Prostate gland (tissue), 2 donors: ENCODE results near the gene ZNF609. TPM values are rescaled to one million over a fixed set of nuclear protein-coding genes. Genes with fewer than 3 reads are reported as not detected.

ENCODE experiments used
- DNase-seq: peaks from one replicate; pipeline ENCODE4 v3.0.0-alpha.2; 2019; ENCODE audit warnings: low spot score
- H3K27ac ChIP-seq, 2 donors: fragments of 200-600 bp; sonication (generic); 2 replicates each; pipeline ENCODE4 v1.5.1; 2017 to 2019
- H3K27me3 ChIP-seq: fragments of 200-600 bp; sonication (generic); replicated peaks from 2 replicates; pipeline ENCODE4 v1.5.1; 2019; ENCODE audit not compliant: insufficient read depth
- H3K36me3 ChIP-seq, 2 donors: fragments of 200-600 bp; sonication (generic); 1 replicate in 1 of 2; 2 replicates in 1 of 2; pipeline versions ENCODE4 v1.5.1 to v1.8.1; 2017 to 2019
- H3K4me1 ChIP-seq: fragments of 200-600 bp; sonication (generic); replicated peaks from 2 replicates; pipeline ENCODE4 v1.5.1; 2019
- H3K4me3 ChIP-seq, 2 donors: fragments of 200-600 bp; sonication (generic); 2 replicates each; pipeline ENCODE4 v1.5.1; 2017 to 2019
- H3K9me3 ChIP-seq: fragments of 200-600 bp; sonication (generic); 2 replicates; pipeline ENCODE4 v1.5.1; 2017
- CTCF ChIP-seq, 4 experiments: fragments of 200-600 bp in 2 of 4; fragments of 450-650 bp in 2 of 4; sonication (generic) in 2 of 4; IDR thresholded peaks; 1 replicate in 3 of 4; 2 replicates in 1 of 4; pipeline ENCODE4 v1.5.1; 2016 to 2019; ENCODE audit warnings: antibody characterized with exemption in 4 of 4, mild to moderate bottlenecking in 2 of 4, moderate library complexity in 2 of 4
- POLR2A ChIP-seq: fragments of 450-650 bp; IDR thresholded peaks from one replicate; pipeline ENCODE4 v1.6.1; 2016; ENCODE audit warnings: antibody characterized with exemption, mild to moderate bottlenecking
- POLR2AphosphoS5 ChIP-seq: sonication (generic); formaldehyde crosslinking; IDR thresholded peaks from one replicate; pipeline ENCODE4 v1.6.1; 2017; ENCODE audit warnings: antibody characterized with exemption
- WGBS: methylation state at CpG from one replicate; pipeline ENCODE4 v1.1.5; 2018; 5-methylcytosine and 5-hydroxymethylcytosine counted together
- intact Hi-C: fragments of 100-400 bp; cut with DNase I; formaldehyde crosslinking; loops from one replicate; pipeline ENCODE4 v1.14.2; 2022
- total RNA-seq, 2 donors: library from RNA; depleted of rRNA; stranded (reverse); fragments of >200 nt; gene quantifications; one replicate each; pipeline ENCODE4 v1.1.0, GENCODE V29; 2016

The ZNF609 gene
- total RNA-seq, 2 donors from 2014 or later = 29.1 to 45.7 TPM

DNA sequence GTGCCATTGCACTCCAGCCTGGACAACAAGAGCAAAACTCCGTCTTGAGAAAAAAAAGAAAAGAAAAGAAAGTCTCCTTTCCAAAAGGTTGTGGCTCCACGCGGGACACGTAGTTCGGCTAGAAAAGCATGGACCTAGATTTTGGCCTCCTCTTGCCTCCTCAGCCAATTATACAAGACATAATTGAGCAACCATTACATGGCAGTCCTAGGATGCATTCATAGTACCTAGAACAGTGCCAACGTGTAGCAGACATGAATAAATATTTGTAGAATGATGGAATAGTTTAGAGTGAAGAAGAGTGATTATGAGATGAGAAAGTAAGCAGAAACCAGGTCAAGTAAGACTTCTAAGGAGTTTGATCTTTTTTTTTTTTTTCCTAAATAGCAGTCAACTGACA lies 112.5 kb downstream of the ZNF609 start:
- Histone ChIP-seq H3K4me3 (no peak overlapping the region), H3K9me3 (no peaks in the 10 kb centered on the region), H3K27ac (no peak overlapping the region), H3K27me3 (no peaks in the 10 kb centered on the region), H3K4me1 (peaks cover 6% of the 10 kb centered on the region), H3K36me3 (no peaks in the 10 kb centered on the region)
- WGBS = 83% methylated on average over 6 of the region's 6 CpGs
- no peak for DNase-seq
- intact Hi-C loops = no loop called here
- TF ChIP-seq POLR2AphosphoS5 (no peak), POLR2A (no peak), CTCF (IDR thresholded peaks at IDR 0.05) (no peak)

- Histone ChIP-seq H3K4me1 (no peaks in the 10 kb centered on the region), H3K9me3 (no peaks in the 10 kb centered on the region), H3K4me3 (no peak overlapping the region), H3K27me3 (no peaks in the 10 kb centered on the region), H3K36me3 (no peaks in the 10 kb centered on the region), H3K27ac (no peak overlapping the region)
- DNase-seq = no peak
- intact Hi-C loops = no loop called here
- TF ChIP-seq POLR2AphosphoS5 = no peak
- no peak for TF ChIP-seq CTCF (IDR thresholded peaks at IDR 0.05)
- no peak for TF ChIP-seq POLR2A
- 46% methylated on average over 1 of the region's 1 CpG for WGBS
Observed at GRCh38 chr15:64574301-64575017, 114.1 kb downstream of the ZNF609 start.

GRCh38 chr15:64580696-64581407 lies 120.5 kb downstream of the ZNF609 start:
- intact Hi-C loops = no loop called here
- Histone ChIP-seq H3K4me3 (no peak overlapping the region), H3K36me3 (no peaks in the 10 kb centered on the region), H3K27me3 (no peaks in the 10 kb centered on the region), H3K4me1 (no peaks in the 10 kb centered on the region), H3K27ac (no peak overlapping the region), H3K9me3 (no peaks in the 10 kb centered on the region)
- TF ChIP-seq POLR2AphosphoS5 = no peak
- no peak for TF ChIP-seq POLR2A
- no peak for TF ChIP-seq CTCF (IDR thresholded peaks at IDR 0.05)
- no peak for DNase-seq
- WGBS = 95% methylated on average over 9 of the region's 9 CpGs

GRCh38 chr15:64581408-64581761 lies 121.0 kb downstream of the ZNF609 start:
- H3K4me3 ChIP-seq = no peak overlapping the region
- 94% methylated on average over 2 of the region's 2 CpGs for WGBS
- no peak for DNase-seq
- intact Hi-C loops = no loop called here
- no peaks in the 10 kb centered on the region for H3K4me1 ChIP-seq
- no peak for TF ChIP-seq POLR2A
- TF ChIP-seq POLR2AphosphoS5 = no peak
- H3K27me3 ChIP-seq = no peaks in the 10 kb centered on the region
- no peaks in the 10 kb centered on the region for H3K36me3 ChIP-seq
- H3K27ac ChIP-seq = no peak overlapping the region
- H3K9me3 ChIP-seq = no peaks in the 10 kb centered on the region

DNA sequence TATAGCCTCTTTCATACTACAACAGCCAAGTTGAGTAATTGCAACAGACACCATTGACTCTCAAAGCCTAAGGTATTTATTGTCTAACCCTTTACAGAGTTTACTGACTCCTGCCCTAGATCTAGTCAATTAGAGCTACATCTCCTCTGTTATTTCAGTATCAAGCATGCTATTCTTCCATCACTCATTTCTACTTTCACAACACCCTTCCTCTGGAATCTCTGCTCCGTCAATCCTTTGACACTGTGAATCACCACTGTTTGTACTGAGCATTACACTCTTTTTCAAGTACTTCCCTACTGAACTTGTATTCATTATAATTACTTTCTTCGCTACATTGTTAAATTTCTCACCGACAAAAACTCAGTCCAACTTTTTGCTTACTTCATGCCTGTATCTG lies 121.8 kb downstream of the ZNF609 start:
- H3K4me3 ChIP-seq = no peak overlapping the region
- no peaks in the 10 kb centered on the region for H3K36me3 ChIP-seq
- H3K9me3 ChIP-seq = no peaks in the 10 kb centered on the region
- H3K27ac ChIP-seq = no peak overlapping the region
- H3K27me3 ChIP-seq = no peaks in the 10 kb centered on the region
- intact Hi-C loops = no loop called here
- H3K4me1 ChIP-seq = no peaks in the 10 kb centered on the region
- WGBS = 89% methylated on average over 3 of the region's 3 CpGs
- DNase-seq = no peak
- TF ChIP-seq POLR2AphosphoS5 = no peak

- WGBS = 86% methylated on average over 4 of the region's 4 CpGs
- Histone ChIP-seq H3K4me3 (no peak overlapping the region), H3K9me3 (no peaks in the 10 kb centered on the region), H3K27ac (no peak overlapping the region), H3K36me3 (no peaks in the 10 kb centered on the region), H3K4me1 (no peaks in the 10 kb centered on the region), H3K27me3 (no peaks in the 10 kb centered on the region)
- intact Hi-C loops = no loop called here
- no peak for TF ChIP-seq CTCF (IDR thresholded peaks at IDR 0.05)
- TF ChIP-seq POLR2A = no peak
- no peak for TF ChIP-seq POLR2AphosphoS5
- DNase-seq = no peak
Observed at GRCh38 chr15:64583519-64583918, 123.1 kb downstream of the ZNF609 start.
